ENCODE data around the gene CNN2. TPM values are rescaled to one million over a fixed set of nuclear protein-coding genes. Genes with fewer than 3 reads are reported as not detected.

CNN2 gene
- total and polyA plus RNA-seq, 8 donors: 20.4 to 73.8 (median 53.5) TPM

GRCh38 chr19:1046836-1047695 is 20.7 kb downstream of the CNN2 start:
- Histone ChIP-seq H3K9me3 (no peaks in the 10 kb centered on the region), H3K4me1 (peaks cover 0 to under 1% (median 0%) of the 10 kb centered on the region in 3 donors), H3K4me3 (no peak overlapping the region), H3K27me3 (no peaks in the 10 kb centered on the region), H3K36me3 (no peaks in the 10 kb centered on the region), H3K27ac (no peak overlapping the region)
- TF ChIP-seq CTCF (IDR thresholded peaks at IDR 0.05): no peak
- intact Hi-C loops (cut with DNase I): no loop called here
- FAIRE-seq (no peak), DNase-seq (peak in 1 of 6 donors; percentile 70), ATAC-seq (no peak)
- 94% methylated on average over 76 to 77 of the region's 77 CpGs for WGBS, 2 donors

GRCh38 chr19:1047696-1048147 is 21.3 kb downstream of the CNN2 start:
- no peak for FAIRE-seq
- Histone ChIP-seq H3K4me3 (no peak overlapping the region), H3K27ac (no peak overlapping the region), H3K27me3 (no peaks in the 10 kb centered on the region), H3K36me3 (no peaks in the 10 kb centered on the region), H3K4me1 (no peaks in the 10 kb centered on the region), H3K9me3 (no peaks in the 10 kb centered on the region)
- ATAC-seq: no peak
- DNase-seq: peak in 1 of 6 donors; percentile 58
- 84 to 91% methylated on average over 20 of the region's 20 CpGs for WGBS, 2 donors
- TF ChIP-seq CTCF (IDR thresholded peaks at IDR 0.05): no peak
- intact Hi-C loops (cut with DNase I): no loop called here

- DNase-seq: peak in 1 of 6 donors; percentile 59
- no peak for TF ChIP-seq CTCF (IDR thresholded peaks at IDR 0.05)
- H3K4me3 ChIP-seq: no peak overlapping the region
- intact Hi-C loops (cut with DNase I): no loop called here
- H3K4me1 ChIP-seq: no peaks in the 10 kb centered on the region
- 95 to 98% methylated on average over 13 to 17 of the region's 17 CpGs for WGBS, 2 donors
- H3K27ac ChIP-seq: no peak overlapping the region
- FAIRE-seq: no peak
- H3K9me3 ChIP-seq: no peaks in the 10 kb centered on the region
- H3K27me3 ChIP-seq: no peaks in the 10 kb centered on the region
- no peak for ATAC-seq
- no peaks in the 10 kb centered on the region for H3K36me3 ChIP-seq
These were observed 22.7 kb downstream of the CNN2 start for GRCh38 chr19:1049106-1049505.

- TF ChIP-seq CTCF (IDR thresholded peaks at IDR 0.05): no peak
- FAIRE-seq (no peak), ATAC-seq (no peak), DNase-seq (no peak)
- Histone ChIP-seq H3K4me1 (no peaks in the 10 kb centered on the region), H3K4me3 (no peak overlapping the region), H3K9me3 (no peaks in the 10 kb centered on the region), H3K27me3 (no peaks in the 10 kb centered on the region), H3K27ac (no peak overlapping the region), H3K36me3 (no peaks in the 10 kb centered on the region)
- intact Hi-C loops (cut with DNase I): no loop called here
- 76 to 83% methylated on average over 10 to 11 of the region's 11 CpGs for WGBS, 2 donors
These were observed 23.4 kb downstream of the CNN2 start for GRCh38 chr19:1049800-1050199.

Data from pancreas (tissue), 10 donors.